Measurements from ENCODE around the gene MRTFA. TPM values are rescaled to one million over a fixed set of nuclear protein-coding genes. Genes with fewer than 3 reads are reported as not detected.

Gene MRTFA
- total RNA-seq, 2 donors from 2014 or later: 71.8 to 129 TPM

DNA sequence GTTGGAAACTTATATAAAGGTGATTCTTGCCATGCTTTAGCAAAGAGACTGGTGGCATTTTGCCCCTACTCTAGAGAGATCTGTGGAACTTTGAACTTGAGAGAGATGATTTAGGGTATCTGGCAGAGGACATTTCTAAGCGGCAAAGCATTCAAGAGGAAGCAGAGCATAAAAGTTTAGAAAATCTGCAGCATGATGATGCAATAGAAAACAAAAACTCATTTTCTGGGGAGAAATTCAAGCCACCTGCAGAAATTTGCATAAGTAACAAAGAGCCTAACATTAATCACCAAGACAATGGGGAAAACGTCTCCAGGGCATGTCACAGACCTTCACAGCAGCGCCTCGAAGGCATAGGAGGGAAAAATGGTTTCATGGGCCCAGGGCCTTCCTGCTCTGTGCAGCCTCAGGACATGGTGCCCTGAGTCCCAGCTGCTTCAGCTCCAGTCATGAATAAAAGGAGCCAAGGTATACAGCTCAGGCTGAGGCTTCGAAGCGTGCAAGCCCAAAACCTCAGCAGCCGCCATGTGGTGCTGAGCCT, 83.4 kb downstream of the MRTFA start:
- H3K9me3 ChIP-seq: no peaks in the 10 kb centered on the region
- ATAC-seq (ENCODE audit: insufficient number of reproducible peaks, low FRiP score, low read depth): no peak
- H3K27ac ChIP-seq: no peak overlapping the region
- H3K36me3 ChIP-seq: no peaks in the 10 kb centered on the region
- TF ChIP-seq, protein P1, sequence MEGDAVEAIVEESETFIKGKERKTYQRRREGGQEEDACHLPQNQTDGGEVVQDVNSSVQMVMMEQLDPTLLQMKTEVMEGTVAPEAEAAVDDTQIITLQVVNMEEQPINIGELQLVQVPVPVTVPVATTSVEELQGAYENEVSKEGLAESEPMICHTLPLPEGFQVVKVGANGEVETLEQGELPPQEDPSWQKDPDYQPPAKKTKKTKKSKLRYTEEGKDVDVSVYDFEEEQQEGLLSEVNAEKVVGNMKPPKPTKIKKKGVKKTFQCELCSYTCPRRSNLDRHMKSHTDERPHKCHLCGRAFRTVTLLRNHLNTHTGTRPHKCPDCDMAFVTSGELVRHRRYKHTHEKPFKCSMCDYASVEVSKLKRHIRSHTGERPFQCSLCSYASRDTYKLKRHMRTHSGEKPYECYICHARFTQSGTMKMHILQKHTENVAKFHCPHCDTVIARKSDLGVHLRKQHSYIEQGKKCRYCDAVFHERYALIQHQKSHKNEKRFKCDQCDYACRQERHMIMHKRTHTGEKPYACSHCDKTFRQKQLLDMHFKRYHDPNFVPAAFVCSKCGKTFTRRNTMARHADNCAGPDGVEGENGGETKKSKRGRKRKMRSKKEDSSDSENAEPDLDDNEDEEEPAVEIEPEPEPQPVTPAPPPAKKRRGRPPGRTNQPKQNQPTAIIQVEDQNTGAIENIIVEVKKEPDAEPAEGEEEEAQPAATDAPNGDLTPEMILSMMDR (IDR thresholded peaks at IDR 0.05): no peak
- no peak overlapping the region for H3K4me3 ChIP-seq
- no peaks in the 10 kb centered on the region for H3K27me3 ChIP-seq (replicated peaks; ENCODE audit: insufficient read depth)
- no peak for DNase-seq (ENCODE audit: low spot score)
- H3K4me1 ChIP-seq (ENCODE audit: control insufficient read depth in 1 of 2, low read depth in 2 of 2): no peaks in the 10 kb centered on the region

DNA sequence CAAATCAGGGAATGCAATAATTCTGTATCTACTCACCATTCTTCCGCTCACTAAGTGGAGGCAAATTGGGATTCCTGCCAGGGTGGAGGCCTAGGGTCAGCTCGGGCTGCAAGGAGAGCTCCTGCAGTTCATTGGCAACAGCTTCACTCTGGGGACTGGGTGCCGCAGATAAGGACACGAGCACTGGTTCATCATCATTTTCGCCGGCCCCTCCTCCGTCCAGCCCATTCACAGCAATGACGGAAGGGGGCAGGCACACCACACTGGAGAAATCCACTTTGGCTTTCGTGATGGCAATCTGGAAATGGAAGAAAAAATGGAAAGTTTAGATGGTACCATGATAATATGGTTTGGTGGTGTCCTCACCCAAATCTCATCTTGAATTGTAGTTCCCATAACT, 84.4 kb downstream of the MRTFA start:
- Histone ChIP-seq H3K27me3 (replicated peaks; ENCODE audit: insufficient read depth) (no peaks in the 10 kb centered on the region), H3K4me3 (no peak overlapping the region), H3K9me3 (no peaks in the 10 kb centered on the region), H3K36me3 (no peaks in the 10 kb centered on the region), H3K4me1 (ENCODE audit: control insufficient read depth in 1 of 2, low read depth in 2 of 2) (no peaks in the 10 kb centered on the region), H3K27ac (no peak overlapping the region)
- DNase-seq (ENCODE audit: low spot score) (no peak), ATAC-seq (ENCODE audit: insufficient number of reproducible peaks, low FRiP score, low read depth) (no peak)
- TF ChIP-seq, protein P1 (IDR thresholded peaks at IDR 0.05): no peak

- H3K4me1 ChIP-seq (ENCODE audit: control insufficient read depth in 1 of 2, low read depth in 2 of 2): peaks cover 7% of the 10 kb centered on the region in 2 donors
- TF ChIP-seq, protein P1 (IDR thresholded peaks at IDR 0.05): no peak
- DNase-seq (ENCODE audit: low spot score) (no peak), ATAC-seq (ENCODE audit: insufficient number of reproducible peaks, low FRiP score, low read depth) (no peak)
- no peaks in the 10 kb centered on the region for H3K36me3 ChIP-seq
- no peaks in the 10 kb centered on the region for H3K27me3 ChIP-seq (replicated peaks; ENCODE audit: insufficient read depth)
- no peak overlapping the region for H3K4me3 ChIP-seq
- no peak overlapping the region for H3K27ac ChIP-seq
- H3K9me3 ChIP-seq: no peaks in the 10 kb centered on the region
Observed at GRCh38 chr22:40547729-40548143, 88.8 kb downstream of the MRTFA start.

DNA sequence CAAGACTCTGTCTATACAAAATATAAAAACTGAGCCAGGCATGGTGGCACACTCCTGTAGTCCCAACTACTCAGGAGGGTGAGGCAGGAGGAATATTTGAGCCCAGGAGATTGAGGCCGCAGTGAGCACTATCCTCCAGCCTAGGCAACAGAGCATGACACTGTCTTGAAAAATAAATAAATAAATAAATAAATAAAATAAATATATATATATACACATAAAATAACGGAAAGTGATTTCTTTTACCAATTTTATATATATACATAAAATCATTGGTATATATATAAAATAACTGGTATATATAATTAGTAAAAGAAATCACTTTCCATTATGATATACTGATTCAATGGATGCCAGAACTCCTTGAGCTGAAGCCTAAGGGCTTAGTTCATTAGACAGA, 91.8 kb downstream of the MRTFA start:
- H3K36me3 ChIP-seq: no peaks in the 10 kb centered on the region
- no peak for DNase-seq (ENCODE audit: low spot score)
- H3K4me3 ChIP-seq: no peak overlapping the region
- H3K4me1 ChIP-seq (ENCODE audit: control insufficient read depth in 1 of 2, low read depth in 2 of 2): peaks cover 13 to 14% of the 10 kb centered on the region in 2 donors
- no peak overlapping the region for H3K27ac ChIP-seq
- no peaks in the 10 kb centered on the region for H3K9me3 ChIP-seq
- TF ChIP-seq, protein P1 (IDR thresholded peaks at IDR 0.05): no peak
- no peaks in the 10 kb centered on the region for H3K27me3 ChIP-seq (replicated peaks; ENCODE audit: insufficient read depth)
- no peak for ATAC-seq (ENCODE audit: insufficient number of reproducible peaks, low FRiP score, low read depth)

DNA sequence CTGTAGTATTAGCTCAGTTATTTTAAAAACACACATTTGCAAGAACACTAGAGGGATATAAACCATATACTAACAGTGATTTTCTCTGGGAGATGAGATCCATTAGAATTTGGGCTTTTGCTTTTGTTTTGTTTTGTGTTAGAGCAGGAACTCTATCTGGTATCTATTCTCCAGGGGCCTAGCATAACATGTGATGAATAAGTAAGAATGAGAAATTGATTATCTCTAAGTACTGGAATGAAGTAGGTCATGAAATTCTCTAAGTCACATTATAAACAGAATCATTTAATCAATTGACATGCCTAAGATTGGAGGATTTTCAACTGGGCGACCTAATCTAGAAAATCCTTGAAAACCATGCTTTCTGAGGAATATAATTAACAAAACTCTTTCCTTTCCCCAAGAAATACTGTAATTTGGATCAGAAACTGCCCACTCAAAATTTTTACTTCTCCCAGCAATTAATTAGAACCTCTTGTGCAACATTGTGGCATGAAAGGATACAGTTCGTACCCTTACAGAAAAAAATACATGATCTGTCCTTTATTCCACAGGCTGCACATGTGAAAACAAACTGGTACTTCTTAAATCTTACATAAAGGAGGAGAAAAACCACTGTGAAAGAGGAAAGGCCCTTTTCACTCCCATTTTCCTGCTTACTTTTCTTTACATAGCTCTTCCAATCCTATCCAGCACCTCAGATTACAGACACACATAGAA, 93.5 kb downstream of the MRTFA start:
- no peak for DNase-seq (ENCODE audit: low spot score)
- TF ChIP-seq, protein P1 (IDR thresholded peaks at IDR 0.05): no peak
- no peak for ATAC-seq (ENCODE audit: insufficient number of reproducible peaks, low FRiP score, low read depth)
- H3K4me1 ChIP-seq (ENCODE audit: control insufficient read depth in 1 of 2, low read depth in 2 of 2): peaks cover 13 to 14% of the 10 kb centered on the region in 2 donors
- H3K36me3 ChIP-seq: no peaks in the 10 kb centered on the region
- H3K4me3 ChIP-seq: no peak overlapping the region
- no peaks in the 10 kb centered on the region for H3K9me3 ChIP-seq
- H3K27me3 ChIP-seq (replicated peaks; ENCODE audit: insufficient read depth): no peaks in the 10 kb centered on the region
- no peak overlapping the region for H3K27ac ChIP-seq

Data from thoracic aorta (tissue), 2 donors.